RPMI7951 (cell line): ENCODE results near the gene ESR1. TPM values are rescaled to one million over a fixed set of nuclear protein-coding genes. Genes with fewer than 3 reads are reported as not detected.
"Not testable (repeated sequence)": the region's sequence is repeated elsewhere in the genome, so short reads cannot be mapped to it uniquely, and the experiment has no call there.

ENCODE experiments used
- DNase-seq: peaks from one replicate; pipeline ENCODE4 v3.0.0-alpha.2; 2012; ENCODE audit warnings: low read depth
- total RNA-seq: library from RNA; depleted of rRNA; stranded (reverse); fragments of >200 nt; shearing (Covaris generic); gene quantifications from 2 replicates; pipeline ENCODE4 v1.2.3, GENCODE V29; 2014

ESR1 gene
- total RNA-seq, 1 experiment from 2014 or later: not detected

GRCh38 chr6:151988199-151988598 is 180.7 kb downstream of the ESR1 start:
- DNase-seq: not testable (repeated sequence)

GRCh38 chr6:151992091-151992490 is 184.6 kb downstream of the ESR1 start:
- DNase-seq: no peak

GRCh38 chr6:151993364-151993763 is 185.9 kb downstream of the ESR1 start:
- DNase-seq: no peak

DNA sequence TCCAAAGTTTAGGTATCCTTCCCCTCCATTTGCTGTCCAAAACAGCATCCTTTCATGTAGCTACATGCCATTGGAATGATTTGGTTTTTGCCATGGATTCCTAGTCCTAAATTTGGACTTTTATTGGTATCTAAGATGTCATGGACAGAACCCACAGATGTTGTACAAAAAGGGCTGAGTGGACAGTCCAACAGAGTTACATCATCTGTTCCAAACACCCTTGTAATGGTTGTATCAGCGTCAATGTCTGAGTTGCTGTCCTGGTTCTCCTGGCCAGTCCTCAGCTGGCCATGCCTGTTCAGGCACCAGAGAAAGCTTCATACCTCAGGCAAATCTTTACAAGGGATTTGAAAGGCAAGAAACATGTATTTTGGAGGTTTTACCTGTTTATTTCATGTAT is 191.3 kb downstream of the ESR1 start:
- DNase-seq: no peak

- no peak for DNase-seq
Measured at GRCh38 chr6:151999194-151999593, 191.7 kb downstream of the ESR1 start.

- DNase-seq: no peak
Measured at GRCh38 chr6:152001408-152001807, 193.9 kb downstream of the ESR1 start.

DNA sequence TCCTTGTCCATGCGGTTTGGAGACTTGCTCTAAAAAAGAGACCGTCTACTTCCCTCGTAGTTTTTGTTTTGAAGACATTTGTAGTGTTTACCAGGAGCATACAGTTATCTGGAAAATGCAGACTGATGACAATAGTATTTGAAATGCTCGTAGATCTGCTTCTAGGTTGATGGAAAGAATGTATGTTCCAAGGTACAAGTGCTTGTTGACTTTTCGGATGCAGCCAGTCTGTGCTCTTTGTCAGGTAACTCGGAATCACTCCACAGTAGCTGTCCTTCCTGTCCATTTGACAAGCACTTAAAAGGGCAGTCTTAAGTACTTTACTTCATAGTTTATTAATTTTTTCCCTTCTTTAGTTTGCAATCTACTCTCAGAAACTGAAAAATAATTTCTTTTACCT is 194.8 kb downstream of the ESR1 start:
- DNase-seq: no peak

DNA sequence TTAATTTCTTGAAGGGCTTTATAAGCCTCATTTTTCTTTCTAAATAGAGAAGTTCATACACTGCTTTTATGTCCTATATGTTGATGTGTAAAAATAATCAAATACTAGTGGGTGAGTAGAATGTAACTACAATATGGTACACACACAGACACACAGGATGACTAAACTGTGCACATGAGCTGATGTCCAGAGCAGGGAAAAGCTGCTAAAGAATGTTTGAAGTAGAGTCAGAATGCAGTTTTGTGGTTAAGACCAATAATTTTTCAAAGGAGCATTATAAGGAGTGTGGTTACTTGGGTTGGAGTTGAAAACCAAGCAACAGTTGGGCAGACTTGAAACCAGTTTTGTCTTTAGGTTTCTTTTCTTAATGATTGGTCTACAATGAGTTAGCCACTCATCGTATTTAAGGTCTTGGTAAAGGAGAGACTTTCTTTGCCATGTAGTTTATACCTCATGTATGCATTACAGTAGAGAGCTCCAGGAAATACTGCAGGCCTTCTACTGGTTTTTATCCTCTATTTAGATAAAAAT is 196.6 kb downstream of the ESR1 start:
- DNase-seq: peak; percentile 33

DNA sequence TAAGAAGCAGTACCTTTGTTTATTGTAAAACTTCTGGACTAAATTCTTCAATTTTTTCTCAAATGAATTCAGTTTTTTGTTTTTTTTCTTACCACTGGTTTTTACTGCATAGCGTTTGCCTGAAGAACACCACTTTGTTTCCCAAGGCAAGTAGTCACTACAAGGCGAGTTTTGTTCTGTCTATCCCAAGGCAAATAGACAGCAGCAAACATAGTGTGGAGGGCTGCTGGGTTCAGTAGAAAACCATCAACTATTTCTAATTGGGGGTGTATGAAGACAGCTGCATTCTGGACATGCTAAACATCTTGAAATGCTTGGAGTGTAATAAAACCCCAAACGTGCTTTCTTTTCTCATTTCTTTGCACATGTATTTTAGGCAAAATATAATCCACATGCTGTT is 197.4 kb downstream of the ESR1 start:
- DNase-seq: peak; percentile 11

DNA sequence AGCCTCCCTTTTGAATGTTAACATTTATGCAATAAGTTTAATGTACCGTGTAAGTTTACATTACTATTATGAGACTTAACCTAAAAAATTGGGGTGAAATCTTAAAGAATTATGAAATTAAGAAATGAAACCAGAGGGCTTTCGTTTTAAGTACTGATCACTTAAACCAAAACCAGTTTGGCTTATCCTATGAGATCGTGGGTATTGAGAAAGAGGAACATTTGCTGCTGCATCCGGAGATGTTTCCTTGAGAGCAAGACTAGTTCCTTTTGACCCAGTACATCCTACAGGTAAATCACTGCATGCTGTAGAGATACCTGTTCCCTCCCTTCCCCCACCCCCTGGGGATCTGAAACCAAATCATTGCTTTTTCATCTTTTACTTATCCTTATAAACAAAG is 201.3 kb downstream of the ESR1 start:
- no peak for DNase-seq

GRCh38 chr6:152012227-152012626 is 204.7 kb downstream of the ESR1 start:
- DNase-seq: no peak

GRCh38 chr6:152018876-152019275 is 211.4 kb downstream of the ESR1 start:
- no peak for DNase-seq

- DNase-seq: no peak
Measured at GRCh38 chr6:152022303-152022702, 214.8 kb downstream of the ESR1 start.

- no peak for DNase-seq
Measured at GRCh38 chr6:152023613-152024012, 216.1 kb downstream of the ESR1 start.

GRCh38 chr6:152026291-152026690 is 218.8 kb downstream of the ESR1 start:
- no peak for DNase-seq

DNA sequence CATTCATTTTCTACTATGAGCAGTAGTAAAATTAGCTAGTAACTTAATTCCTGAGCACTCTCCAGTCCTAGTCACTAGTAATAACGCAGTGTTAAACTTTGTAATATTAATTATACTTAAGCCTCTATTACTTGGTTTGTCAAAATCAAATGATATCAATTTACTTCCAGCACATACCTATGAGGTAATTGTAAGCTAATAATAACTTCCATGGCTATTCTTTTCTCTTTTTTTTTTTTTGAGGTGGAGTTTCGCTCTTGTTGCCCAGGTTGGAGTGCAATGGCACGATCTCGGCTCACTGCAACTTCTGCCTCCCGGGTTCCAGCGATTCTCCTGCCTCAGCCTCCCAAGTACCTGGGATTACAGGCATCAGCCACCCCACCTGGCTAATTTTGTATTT is 219.3 kb downstream of the ESR1 start:
- not testable (repeated sequence) for DNase-seq

DNA sequence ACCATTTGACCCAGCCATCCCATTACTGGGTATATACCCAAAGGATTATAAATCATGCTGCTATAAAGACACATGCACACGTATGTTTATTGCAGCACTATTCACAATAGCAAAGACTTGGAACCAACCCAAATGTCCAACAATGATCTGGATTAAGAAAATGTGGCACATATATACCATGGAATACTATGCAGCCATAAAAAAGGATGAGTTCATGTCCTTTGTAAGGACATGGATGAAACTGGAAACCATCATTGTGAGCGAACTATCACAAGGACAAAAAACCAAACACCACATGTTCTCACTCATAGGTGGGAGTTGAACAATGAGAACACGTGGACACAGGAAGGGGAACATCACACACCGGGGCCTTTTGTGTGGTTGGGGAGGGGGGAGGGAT is 226.3 kb downstream of the ESR1 start:
- not testable (repeated sequence) for DNase-seq

GRCh38 chr6:152034631-152035030 is 227.1 kb downstream of the ESR1 start:
- peak; percentile 39 for DNase-seq

- DNase-seq: no peak
Measured at GRCh38 chr6:152046118-152046517, 238.6 kb downstream of the ESR1 start.

DNA sequence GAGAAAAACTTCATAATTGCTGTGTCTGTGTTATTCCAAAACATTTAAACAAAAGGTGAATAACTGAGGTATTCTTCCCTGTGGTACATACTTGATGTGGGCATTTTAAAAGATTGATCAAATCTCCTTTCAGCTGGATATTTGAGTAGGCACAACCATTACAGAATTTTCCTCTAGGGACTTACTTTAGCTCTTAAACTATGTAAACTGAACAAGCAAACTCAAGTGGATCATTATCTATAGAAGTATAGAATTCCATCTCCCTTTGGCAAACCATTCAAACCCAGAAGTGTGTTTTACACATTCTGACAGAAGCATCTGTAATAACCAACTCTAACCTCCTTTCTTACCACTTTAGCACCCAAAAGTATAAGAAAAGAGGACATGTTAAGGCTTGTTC is 241.4 kb downstream of the ESR1 start:
- DNase-seq: no peak

DNA sequence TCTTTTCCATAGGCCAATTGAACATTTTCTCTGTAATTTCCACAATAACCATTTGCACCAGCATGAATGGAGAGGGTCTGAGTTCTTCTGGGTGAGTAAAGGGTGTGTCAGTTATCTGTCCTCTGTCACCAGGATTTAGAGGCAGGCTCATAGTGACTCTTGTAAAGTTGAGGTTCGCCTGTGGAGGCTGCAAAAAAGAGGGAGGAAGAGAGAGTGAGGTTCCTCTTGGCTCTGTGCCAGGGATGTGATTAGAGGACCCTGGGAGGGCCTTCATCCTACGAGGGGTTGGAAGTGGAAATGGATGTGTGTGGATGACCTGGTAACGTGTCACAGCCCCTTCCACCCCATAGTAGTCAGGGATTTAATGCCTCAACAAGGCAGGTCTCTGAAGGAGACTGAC is 242.0 kb downstream of the ESR1 start:
- no peak for DNase-seq

- peak; percentile 54 for DNase-seq
Measured at GRCh38 chr6:152050451-152051195, 243.1 kb downstream of the ESR1 start.

GRCh38 chr6:152052061-152052460 is 244.6 kb downstream of the ESR1 start:
- DNase-seq: no peak

GRCh38 chr6:152053332-152053731 is 245.8 kb downstream of the ESR1 start:
- no peak for DNase-seq
